Testis (tissue), 3 donors: ENCODE measurements around the gene BICD2. TPM values are rescaled to one million over a fixed set of nuclear protein-coding genes. Genes with fewer than 3 reads are reported as not detected.
A peak's percentile ranks its signal among the peaks of the same experiment; 100 is the strongest.

ENCODE experiments used
- DNase-seq: peaks from one replicate; pipeline ENCODE4 v3.0.0-alpha.2; 2019
- H3K27ac ChIP-seq, 2 donors: fragments of 200-600 bp; sonication (generic); one replicate each; pipeline ENCODE4 v1.5.1; 2019
- H3K27me3 ChIP-seq: fragments of 200-600 bp; sonication (generic); one replicate; pipeline ENCODE4 v1.5.1; 2019
- H3K36me3 ChIP-seq: fragments of 200-600 bp; sonication (generic); one replicate; pipeline ENCODE4 v1.5.1; 2017; ENCODE audit warnings: low read depth; ENCODE audit errors: missing control alignments
- H3K4me1 ChIP-seq: fragments of 200-600 bp; sonication (generic); one replicate; pipeline ENCODE4 v1.5.1; 2019
- H3K4me3 ChIP-seq, 2 donors: fragments of 200-600 bp; sonication (generic); one replicate each; pipeline ENCODE4 v1.5.1; 2017 to 2019
- H3K9me3 ChIP-seq: fragments of 200-600 bp; sonication (generic); one replicate; pipeline ENCODE4 v1.5.1; 2017
- CTCF ChIP-seq, 3 experiments: fragments of 450-650 bp in 2 of 3; fragments of 200-600 bp in 1 of 3; sonication (generic) in 1 of 3; IDR thresholded peaks; one replicate each; pipeline ENCODE4 v1.5.1; 2016 to 2019; ENCODE audit warnings: antibody characterized with exemption in 3 of 3, mild to moderate bottlenecking in 2 of 3, moderate library complexity in 1 of 3
- POLR2A ChIP-seq: fragments of 450-650 bp; IDR thresholded peaks from one replicate; pipeline ENCODE4 v1.6.1; 2017; ENCODE audit warnings: antibody characterized with exemption, mild to moderate bottlenecking, moderate library complexity
- WGBS, 2 donors: methylation state at CpG; one replicate each; pipeline ENCODE4 v1.1.5; 2018; 5-methylcytosine and 5-hydroxymethylcytosine counted together
- intact Hi-C: fragments of 100-400 bp; cut with DNase I; formaldehyde crosslinking; loops from one replicate; pipeline ENCODE4 v1.15.1; 2023; ENCODE audit warnings: low total_unique reads
- polyA plus RNA-seq: library from polyadenylated mRNA; stranded (reverse); fragments of 350-450 nt; fragmentation: Illumina TruSeq; extraction: RNeasy Lipid Tissue Mini Kit (QIAGEN cat#74804); gene quantifications from one replicate; pipeline ENCODE4 v1.2.3, GENCODE V29; 2014; ENCODE audit warnings: low read depth, low replicate concordance; ENCODE audit not compliant: insufficient read depth
- total RNA-seq, 2 donors: library from RNA; depleted of rRNA; stranded (reverse); fragments of >200 nt; gene quantifications; one replicate each; pipeline ENCODE4 v1.2.3, GENCODE V29; 2016

BICD2 gene
- total and polyA plus RNA-seq, 3 donors from 2014 or later: 24.0 to 55.7 (median 48.0) TPM

- no peaks in the 10 kb centered on the region for H3K36me3 ChIP-seq
- no peaks in the 10 kb centered on the region for H3K9me3 ChIP-seq
- no peaks in the 10 kb centered on the region for H3K27me3 ChIP-seq
- intact Hi-C loops: loop anchor here (5.0 kb wide), 1 partner anchor 68 kb away; no protein-coding TSS in a partner anchor
- DNase-seq: no peak
- WGBS, 2 donors: 90 to 92% methylated on average over 12 to 34 of the region's 34 CpGs
- peaks cover 15% of the 10 kb centered on the region for H3K4me1 ChIP-seq
- no peak for TF ChIP-seq POLR2A
- no peak for TF ChIP-seq CTCF (IDR thresholded peaks at IDR 0.05)
- no peak overlapping the region for H3K4me3 ChIP-seq
- H3K27ac ChIP-seq: no peak overlapping the region
Measured at GRCh38 chr9:92719028-92719647, 45.5 kb downstream of the BICD2 start.

- intact Hi-C loops: loop anchor here (5.0 kb wide), 1 partner anchor 69 kb away; no protein-coding TSS in a partner anchor
- DNase-seq: no peak
- Histone ChIP-seq H3K27me3 (no peaks in the 10 kb centered on the region), H3K9me3 (no peaks in the 10 kb centered on the region), H3K36me3 (no peaks in the 10 kb centered on the region), H3K4me3 (no peak overlapping the region), H3K27ac (no peak overlapping the region), H3K4me1 (peaks cover 15% of the 10 kb centered on the region)
- 87 to 96% methylated on average over 14 to 28 of the region's 40 CpGs for WGBS, 2 donors
- no peak for TF ChIP-seq CTCF (IDR thresholded peaks at IDR 0.05)
- no peak for TF ChIP-seq POLR2A
Measured at GRCh38 chr9:92718086-92719001, 46.3 kb downstream of the BICD2 start.

- DNase-seq: no peak
- Histone ChIP-seq H3K36me3 (no peaks in the 10 kb centered on the region), H3K4me3 (no peak overlapping the region), H3K9me3 (no peaks in the 10 kb centered on the region), H3K27me3 (no peaks in the 10 kb centered on the region), H3K27ac (peak overlapping the region in 1 of 2 donors; percentile 53), H3K4me1 (peaks cover 15% of the 10 kb centered on the region)
- intact Hi-C loops: loop anchor here (5.0 kb wide), 1 partner anchor 70 kb away; no protein-coding TSS in a partner anchor
- WGBS, 2 donors: 89 to 93% methylated on average over 8 to 21 of the region's 21 CpGs
- no peak for TF ChIP-seq CTCF (IDR thresholded peaks at IDR 0.05)
- no peak for TF ChIP-seq POLR2A
Measured at GRCh38 chr9:92717201-92718085, 47.2 kb downstream of the BICD2 start.

- Histone ChIP-seq H3K27me3 (no peaks in the 10 kb centered on the region), H3K27ac (peak overlapping the region; percentile 53 to 55), H3K4me3 (no peak overlapping the region), H3K4me1 (peaks cover 15% of the 10 kb centered on the region), H3K36me3 (no peaks in the 10 kb centered on the region), H3K9me3 (no peaks in the 10 kb centered on the region)
- TF ChIP-seq POLR2A (no peak), CTCF (IDR thresholded peaks at IDR 0.05) (peak; percentile 86 to 95 (median 87))
- intact Hi-C loops: loop anchor here (5.0 kb wide), 1 partner anchor 71 kb away; no protein-coding TSS in a partner anchor
- DNase-seq: peak; percentile 74
- WGBS, 2 donors: 42% methylated on average over 4 of the region's 4 CpGs; no CpG with 5 or more reads in 1 of the 2 donors
Measured at GRCh38 chr9:92716557-92716956, 48.1 kb downstream of the BICD2 start.
